T-cell (primary cell): ENCODE measurements around the gene NAA20. TPM values are rescaled to one million over a fixed set of nuclear protein-coding genes. Genes with fewer than 3 reads are reported as not detected.

Source experiments
- total RNA-seq, 35 experiments: library from RNA in 6 of 35; stranded (reverse) in 6 of 35; fragments of 120-200 nt in 1 of 35; gene quantifications; one replicate each; pipeline versions ENCODE4 v1.2.1 to v1.2.4 and lab custom pipeline; 2013 to 2026

Gene NAA20
- total RNA-seq, 5 donors from 2014 or later (not counting 1 experiment from before 2014, with no cell fraction given): 21.7 to 35.6 (median 35.0) TPM

Other genes starting within 250 kb of the NAA20 start
- 10 to 100 TPM; 17.8 to 27.0 (median 24.8) TPM for gene CRNKL1, start 35.1 kb downstream of the NAA20 start, total RNA-seq
- gene CFAP61, start 35.2 kb downstream of the NAA20 start, total RNA-seq: not detected